ENCODE measurements around the gene DNAAF5.

The DNAAF5 gene

GRCh38 chr7:816751-817671 lies 90.5 kb downstream of the DNAAF5 start:
- H3K27ac ChIP-seq (replicated peaks; ENCODE audit: low read length): no peak overlapping the region

GRCh38 chr7:818031-818699 lies 91.7 kb downstream of the DNAAF5 start:
- whole genome bisulfite sequencing, 2 donors (ENCODE audit: extremely low coverage in 2 of 2, insufficient read length in 2 of 2, insufficient replicate concordance in 1 of 2): no CpG with 5 or more reads among the region's 8 CpGs
- H2BK15ac ChIP-seq (ENCODE audit: low read length): no peak overlapping the region
- peaks cover 0 to 9% of the 10 kb centered on the region in 2 donors for H3K9me3 ChIP-seq (replicated peaks in 1 of 2; ENCODE audit: control insufficient read depth in 2 of 2, insufficient read depth in 1 of 2, low read depth in 1 of 2, low read length in 2 of 2)
- no peak for DNase-seq (ENCODE audit: low spot score)
- no peak overlapping the region for H3K4me2 ChIP-seq (ENCODE audit: insufficient read depth, low read length, poor library complexity, severe bottlenecking)
- peaks cover 19% of the 10 kb centered on the region for H3K79me1 ChIP-seq (ENCODE audit: low read depth, low read length)
- no peak overlapping the region for H3K23ac ChIP-seq (ENCODE audit: low read depth, low read length, poor library complexity)
- no peak overlapping the region for H2BK5ac ChIP-seq (ENCODE audit: low read length)
- H3K9ac ChIP-seq (ENCODE audit: low read depth, low read length, poor library complexity): no peak overlapping the region
- H3K27me3 ChIP-seq (ENCODE audit: control insufficient read depth in 3 of 3, insufficient read depth in 3 of 3, low read depth in 1 of 3, low read length in 3 of 3): no peaks in the 10 kb centered on the region
- no peak overlapping the region for H4K91ac ChIP-seq (ENCODE audit: low read depth, low read length, poor library complexity)
- H4K8ac ChIP-seq (ENCODE audit: low read depth, low read length): no peak overlapping the region
- H2BK12ac ChIP-seq (ENCODE audit: low read length): no peak overlapping the region
- H3K27ac ChIP-seq (replicated peaks; ENCODE audit: low read length): no peak overlapping the region
- H3K4ac ChIP-seq (ENCODE audit: low read length): no peak overlapping the region
- no peak overlapping the region for H2AK5ac ChIP-seq (ENCODE audit: low read depth, low read length)
- H3K36me3 ChIP-seq (replicated peaks in 1 of 2; ENCODE audit: control insufficient read depth in 2 of 2, insufficient read depth in 2 of 2, low read length in 2 of 2): peaks cover 2 to 18% of the 10 kb centered on the region in 2 donors
- peak overlapping the region in 1 of 2 donors; percentile 3 for H3K4me3 ChIP-seq (ENCODE audit: low read length in 2 of 2)
- H3K4me1 ChIP-seq (ENCODE audit: control insufficient read depth in 2 of 2, insufficient read depth in 1 of 2, low read depth in 1 of 2, low read length in 2 of 2): peaks cover 4 to 9% of the 10 kb centered on the region in 2 donors
- H3K14ac ChIP-seq (ENCODE audit: low read length): no peak overlapping the region
- no peak overlapping the region for H2AFZ ChIP-seq (ENCODE audit: low read length)
- no peak overlapping the region for H3K18ac ChIP-seq (ENCODE audit: low read length)
- no peak overlapping the region for H2BK120ac ChIP-seq (ENCODE audit: low read depth, low read length)

More at GRCh38 chr7:816751-817671, 90.5 kb downstream of the DNAAF5 start:
- Histone ChIP-seq H2BK120ac (ENCODE audit: low read depth, low read length) (no peak overlapping the region), H3K4me1 (ENCODE audit: control insufficient read depth in 2 of 2, insufficient read depth in 1 of 2, low read depth in 1 of 2, low read length in 2 of 2) (peaks cover 6 to 11% of the 10 kb centered on the region in 2 donors), H4K91ac (ENCODE audit: low read depth, low read length, poor library complexity) (no peak overlapping the region), H2BK5ac (ENCODE audit: low read length) (peak overlapping the region; percentile 87), H3K4me2 (ENCODE audit: insufficient read depth, low read length, poor library complexity, severe bottlenecking) (peak overlapping the region; percentile 78), H3K9me3 (replicated peaks in 1 of 2; ENCODE audit: control insufficient read depth in 2 of 2, insufficient read depth in 1 of 2, low read depth in 1 of 2, low read length in 2 of 2) (peaks cover under 1 to 9% of the 10 kb centered on the region in 2 donors), H3K9ac (ENCODE audit: low read depth, low read length, poor library complexity) (peak overlapping the region; percentile 88), H2AK5ac (ENCODE audit: low read depth, low read length) (peak overlapping the region; percentile 75), H3K18ac (ENCODE audit: low read length) (peak overlapping the region; percentile 71), H4K8ac (ENCODE audit: low read depth, low read length) (peak overlapping the region; percentile 65), H3K14ac (ENCODE audit: low read length) (peak overlapping the region; percentile 94), H2BK15ac (ENCODE audit: low read length) (peak overlapping the region; percentile 67), H3K4me3 (ENCODE audit: low read length in 2 of 2) (peak overlapping the region; percentile 78 to 84), H3K27me3 (ENCODE audit: control insufficient read depth in 3 of 3, insufficient read depth in 3 of 3, low read depth in 1 of 3, low read length in 3 of 3) (no peaks in the 10 kb centered on the region), H3K4ac (ENCODE audit: low read length) (no peak overlapping the region), H3K36me3 (replicated peaks in 1 of 2; ENCODE audit: control insufficient read depth in 2 of 2, insufficient read depth in 2 of 2, low read length in 2 of 2) (peaks cover 0 to 9% of the 10 kb centered on the region in 2 donors), H2BK12ac (ENCODE audit: low read length) (no peak overlapping the region), H2AFZ (ENCODE audit: low read length) (peak overlapping the region; percentile 65), H3K79me1 (ENCODE audit: low read depth, low read length) (peaks cover 11% of the 10 kb centered on the region), H3K23ac (ENCODE audit: low read depth, low read length, poor library complexity) (peak overlapping the region; percentile 80)
- WGBS, 2 donors (ENCODE audit: extremely low coverage in 2 of 2, insufficient read length in 2 of 2, insufficient replicate concordance in 1 of 2): no CpG with 5 or more reads among the region's 88 CpGs
- peak; percentile 32 for DNase-seq (ENCODE audit: low spot score)

- Histone ChIP-seq H2AK5ac (ENCODE audit: low read depth, low read length) (no peak overlapping the region), H3K14ac (ENCODE audit: low read length) (no peak overlapping the region), H2BK5ac (ENCODE audit: low read length) (no peak overlapping the region), H3K18ac (ENCODE audit: low read length) (no peak overlapping the region), H2AFZ (ENCODE audit: low read length) (no peak overlapping the region), H3K9me3 (replicated peaks in 1 of 2; ENCODE audit: control insufficient read depth in 2 of 2, insufficient read depth in 1 of 2, low read depth in 1 of 2, low read length in 2 of 2) (peaks cover 0 to 9% of the 10 kb centered on the region in 2 donors), H3K4me3 (ENCODE audit: low read length in 2 of 2) (no peak overlapping the region), H3K4ac (ENCODE audit: low read length) (no peak overlapping the region), H3K4me1 (ENCODE audit: control insufficient read depth in 2 of 2, insufficient read depth in 1 of 2, low read depth in 1 of 2, low read length in 2 of 2) (peaks cover 0 to 5% of the 10 kb centered on the region in 2 donors), H4K91ac (ENCODE audit: low read depth, low read length, poor library complexity) (no peak overlapping the region), H3K79me1 (ENCODE audit: low read depth, low read length) (peaks cover 23% of the 10 kb centered on the region), H3K36me3 (replicated peaks in 1 of 2; ENCODE audit: control insufficient read depth in 2 of 2, insufficient read depth in 2 of 2, low read length in 2 of 2) (peaks cover 4 to 31% of the 10 kb centered on the region in 2 donors), H3K27ac (replicated peaks; ENCODE audit: low read length) (no peak overlapping the region), H3K23ac (ENCODE audit: low read depth, low read length, poor library complexity) (no peak overlapping the region), H4K8ac (ENCODE audit: low read depth, low read length) (no peak overlapping the region), H3K9ac (ENCODE audit: low read depth, low read length, poor library complexity) (no peak overlapping the region), H2BK15ac (ENCODE audit: low read length) (no peak overlapping the region), H3K27me3 (ENCODE audit: control insufficient read depth in 3 of 3, insufficient read depth in 3 of 3, low read depth in 1 of 3, low read length in 3 of 3) (no peaks in the 10 kb centered on the region), H2BK12ac (ENCODE audit: low read length) (no peak overlapping the region), H3K4me2 (ENCODE audit: insufficient read depth, low read length, poor library complexity, severe bottlenecking) (no peak overlapping the region), H2BK120ac (ENCODE audit: low read depth, low read length) (no peak overlapping the region)
- DNase-seq (ENCODE audit: low spot score): no peak
- no CpG with 5 or more reads among the region's 1 CpG for WGBS, 2 donors (ENCODE audit: extremely low coverage in 2 of 2, insufficient read length in 2 of 2, insufficient replicate concordance in 1 of 2)
Observed at GRCh38 chr7:820341-820740, 93.8 kb downstream of the DNAAF5 start.

GRCh38 chr7:821688-822087 lies 95.2 kb downstream of the DNAAF5 start:
- Histone ChIP-seq H2BK5ac (ENCODE audit: low read length) (no peak overlapping the region), H2AFZ (ENCODE audit: low read length) (no peak overlapping the region), H3K23ac (ENCODE audit: low read depth, low read length, poor library complexity) (no peak overlapping the region), H3K9ac (ENCODE audit: low read depth, low read length, poor library complexity) (no peak overlapping the region), H2AK5ac (ENCODE audit: low read depth, low read length) (no peak overlapping the region), H3K27ac (replicated peaks; ENCODE audit: low read length) (no peak overlapping the region), H3K79me1 (ENCODE audit: low read depth, low read length) (peaks cover 26% of the 10 kb centered on the region), H4K91ac (ENCODE audit: low read depth, low read length, poor library complexity) (no peak overlapping the region), H3K4me1 (ENCODE audit: control insufficient read depth in 2 of 2, insufficient read depth in 1 of 2, low read depth in 1 of 2, low read length in 2 of 2) (peaks cover 3 to 5% of the 10 kb centered on the region in 2 donors), H2BK120ac (ENCODE audit: low read depth, low read length) (no peak overlapping the region), H3K27me3 (ENCODE audit: control insufficient read depth in 3 of 3, insufficient read depth in 3 of 3, low read depth in 1 of 3, low read length in 3 of 3) (no peaks in the 10 kb centered on the region), H3K4ac (ENCODE audit: low read length) (no peak overlapping the region), H3K36me3 (replicated peaks in 1 of 2; ENCODE audit: control insufficient read depth in 2 of 2, insufficient read depth in 2 of 2, low read length in 2 of 2) (peaks cover 4 to 41% of the 10 kb centered on the region in 2 donors), H2BK15ac (ENCODE audit: low read length) (no peak overlapping the region), H3K18ac (ENCODE audit: low read length) (no peak overlapping the region), H3K4me3 (ENCODE audit: low read length in 2 of 2) (no peak overlapping the region), H3K4me2 (ENCODE audit: insufficient read depth, low read length, poor library complexity, severe bottlenecking) (no peak overlapping the region), H3K14ac (ENCODE audit: low read length) (no peak overlapping the region), H4K8ac (ENCODE audit: low read depth, low read length) (no peak overlapping the region), H3K9me3 (replicated peaks in 1 of 2; ENCODE audit: control insufficient read depth in 2 of 2, insufficient read depth in 1 of 2, low read depth in 1 of 2, low read length in 2 of 2) (peaks cover 0 to 12% of the 10 kb centered on the region in 2 donors), H2BK12ac (ENCODE audit: low read length) (no peak overlapping the region)
- no peak for DNase-seq (ENCODE audit: low spot score)
- no CpG with 5 or more reads among the region's 11 CpGs for WGBS, 2 donors (ENCODE audit: extremely low coverage in 2 of 2, insufficient read length in 2 of 2, insufficient replicate concordance in 1 of 2)

Data from neuronal stem cell (in vitro differentiated cells).